ENCODE data around the gene ZNF362. TPM values are rescaled to one million over a fixed set of nuclear protein-coding genes. Genes with fewer than 3 reads are reported as not detected.

The ZNF362 gene
- total and polyA plus RNA-seq, 2 of the 13 experiments (the other 11 are each of a cell fraction or from before 2014, with no cell fraction given), result 8.3 to 14.2 TPM

DNA sequence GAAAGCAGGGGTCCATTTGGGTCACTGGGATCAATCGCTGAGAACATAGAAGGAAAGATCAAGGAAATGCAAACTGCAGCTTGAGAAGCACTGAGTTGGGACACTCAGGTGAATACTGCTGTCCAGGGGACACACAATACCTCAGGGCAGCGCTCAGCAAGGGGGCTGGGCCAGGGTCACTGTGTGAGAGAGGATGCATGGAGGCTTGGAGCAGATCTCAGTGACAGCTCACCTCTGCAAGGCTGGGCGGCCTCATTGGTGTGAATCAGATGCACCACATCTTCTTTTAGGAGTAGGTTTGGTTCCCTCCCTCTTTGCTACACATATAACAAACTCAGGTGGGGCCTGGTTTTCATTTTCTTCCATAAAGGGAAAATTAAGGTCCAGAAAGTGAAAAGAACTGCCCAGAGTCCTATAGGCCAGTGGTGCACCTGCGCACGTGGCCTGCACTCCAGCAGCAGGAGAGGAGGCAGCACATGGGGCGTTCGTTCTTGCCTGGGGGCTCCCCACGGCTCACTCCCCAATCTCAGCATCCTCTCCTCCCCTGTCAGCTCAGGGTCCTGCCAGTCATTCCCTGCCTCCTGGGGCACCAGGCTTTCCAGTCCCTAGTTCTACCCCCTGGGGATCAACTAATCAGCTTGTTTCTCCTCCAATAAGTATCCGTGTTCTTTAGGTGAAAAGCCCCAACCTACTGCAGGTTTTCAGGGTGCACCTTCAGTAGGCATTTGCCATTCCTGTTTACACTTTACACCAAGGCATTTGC is 63.1 kb downstream of the ZNF362 start:
- Histone ChIP-seq H3K4me3 (replicated peaks in 1 of 3; ENCODE audit: insufficient read depth in 1 of 3, low read depth in 2 of 3, low read length in 3 of 3) (no peak overlapping the region), H3K27me3 (ENCODE audit: control insufficient read depth in 1 of 2, insufficient read depth in 2 of 2, low read length in 2 of 2) (peaks cover 6 to 33% of the 10 kb centered on the region in 2 experiments; a peak in 4 of 5 replicates), H2AFZ (ENCODE audit: low read length) (no peak overlapping the region), H3K36me3 (replicated peaks in 1 of 2; ENCODE audit: control insufficient read depth in 1 of 2, insufficient read depth in 2 of 2, low read length in 2 of 2) (peaks cover 12 to 16% of the 10 kb centered on the region in 2 experiments; a peak in 4 of 5 replicates), H3K79me2 (ENCODE audit: insufficient read depth, low read length) (no peaks in the 10 kb centered on the region), H3K4me2 (ENCODE audit: low read depth, low read length) (no peak overlapping the region), H3K27ac (ENCODE audit: extremely low read length, insufficient read depth, low read length) (no peak overlapping the region), H4K20me1 (ENCODE audit: insufficient read depth, low read length) (peaks cover 15% of the 10 kb centered on the region; the same call in 1 of the 2 replicates), H3K9ac (ENCODE audit: insufficient read depth, low read depth, low read length) (no peak overlapping the region), H3K4me1 (ENCODE audit: insufficient read depth, low read length) (peaks cover 5% of the 10 kb centered on the region), H3K9me3 (ENCODE audit: low read length) (no peaks in the 10 kb centered on the region)
- ATAC-seq, result peak; percentile 20; the same call in 2 of the 3 replicates
- intact Hi-C loops (cut with micrococcal nuclease; ENCODE audit: unreplicated experiment) (no loop called here), in situ Hi-C loops (cut with HindIII; ENCODE audit: extremely low pct_ligation_motif_present, low pct_unique_long_range_greater_than_20kb) (no loop called here)
- no peak for DNase-seq (ENCODE audit: low spot score)
- POLR2A ChIA-PET, result no interaction called here
- no TSS peak for BruUV-seq (replicated peaks)
- no peak for FAIRE-seq
- WGBS (ENCODE audit: low lambda C conversion rate), result 43% methylated on average over 7 of the region's 9 CpGs
- CTCF ChIA-PET (ENCODE audit: low intra/inter-chr PET ratio, low total read pairs), result no interaction called here
- TF ChIP-seq DPF2 (CRISPR knock-in tag; IDR thresholded peaks at IDR 0.05; ENCODE audit: borderline replicate concordance, low read depth) (no peak), ZFP36L2 (CRISPR knock-in tag; IDR thresholded peaks at IDR 0.05) (no peak), ATF7-NPFF (CRISPR knock-in tag; IDR thresholded peaks at IDR 0.05; ENCODE audit: low read depth) (no peak), PAF1 (CRISPR knock-in tag; IDR thresholded peaks at IDR 0.05) (no peak), CBX1 (IDR thresholded peaks at IDR 0.05; ENCODE audit: low read depth) (no peak), ZNF101 (CRISPR knock-in tag; IDR thresholded peaks at IDR 0.05; ENCODE audit: borderline replicate concordance, low read depth) (no peak)
- TF ChIP-seq, protein P1, sequence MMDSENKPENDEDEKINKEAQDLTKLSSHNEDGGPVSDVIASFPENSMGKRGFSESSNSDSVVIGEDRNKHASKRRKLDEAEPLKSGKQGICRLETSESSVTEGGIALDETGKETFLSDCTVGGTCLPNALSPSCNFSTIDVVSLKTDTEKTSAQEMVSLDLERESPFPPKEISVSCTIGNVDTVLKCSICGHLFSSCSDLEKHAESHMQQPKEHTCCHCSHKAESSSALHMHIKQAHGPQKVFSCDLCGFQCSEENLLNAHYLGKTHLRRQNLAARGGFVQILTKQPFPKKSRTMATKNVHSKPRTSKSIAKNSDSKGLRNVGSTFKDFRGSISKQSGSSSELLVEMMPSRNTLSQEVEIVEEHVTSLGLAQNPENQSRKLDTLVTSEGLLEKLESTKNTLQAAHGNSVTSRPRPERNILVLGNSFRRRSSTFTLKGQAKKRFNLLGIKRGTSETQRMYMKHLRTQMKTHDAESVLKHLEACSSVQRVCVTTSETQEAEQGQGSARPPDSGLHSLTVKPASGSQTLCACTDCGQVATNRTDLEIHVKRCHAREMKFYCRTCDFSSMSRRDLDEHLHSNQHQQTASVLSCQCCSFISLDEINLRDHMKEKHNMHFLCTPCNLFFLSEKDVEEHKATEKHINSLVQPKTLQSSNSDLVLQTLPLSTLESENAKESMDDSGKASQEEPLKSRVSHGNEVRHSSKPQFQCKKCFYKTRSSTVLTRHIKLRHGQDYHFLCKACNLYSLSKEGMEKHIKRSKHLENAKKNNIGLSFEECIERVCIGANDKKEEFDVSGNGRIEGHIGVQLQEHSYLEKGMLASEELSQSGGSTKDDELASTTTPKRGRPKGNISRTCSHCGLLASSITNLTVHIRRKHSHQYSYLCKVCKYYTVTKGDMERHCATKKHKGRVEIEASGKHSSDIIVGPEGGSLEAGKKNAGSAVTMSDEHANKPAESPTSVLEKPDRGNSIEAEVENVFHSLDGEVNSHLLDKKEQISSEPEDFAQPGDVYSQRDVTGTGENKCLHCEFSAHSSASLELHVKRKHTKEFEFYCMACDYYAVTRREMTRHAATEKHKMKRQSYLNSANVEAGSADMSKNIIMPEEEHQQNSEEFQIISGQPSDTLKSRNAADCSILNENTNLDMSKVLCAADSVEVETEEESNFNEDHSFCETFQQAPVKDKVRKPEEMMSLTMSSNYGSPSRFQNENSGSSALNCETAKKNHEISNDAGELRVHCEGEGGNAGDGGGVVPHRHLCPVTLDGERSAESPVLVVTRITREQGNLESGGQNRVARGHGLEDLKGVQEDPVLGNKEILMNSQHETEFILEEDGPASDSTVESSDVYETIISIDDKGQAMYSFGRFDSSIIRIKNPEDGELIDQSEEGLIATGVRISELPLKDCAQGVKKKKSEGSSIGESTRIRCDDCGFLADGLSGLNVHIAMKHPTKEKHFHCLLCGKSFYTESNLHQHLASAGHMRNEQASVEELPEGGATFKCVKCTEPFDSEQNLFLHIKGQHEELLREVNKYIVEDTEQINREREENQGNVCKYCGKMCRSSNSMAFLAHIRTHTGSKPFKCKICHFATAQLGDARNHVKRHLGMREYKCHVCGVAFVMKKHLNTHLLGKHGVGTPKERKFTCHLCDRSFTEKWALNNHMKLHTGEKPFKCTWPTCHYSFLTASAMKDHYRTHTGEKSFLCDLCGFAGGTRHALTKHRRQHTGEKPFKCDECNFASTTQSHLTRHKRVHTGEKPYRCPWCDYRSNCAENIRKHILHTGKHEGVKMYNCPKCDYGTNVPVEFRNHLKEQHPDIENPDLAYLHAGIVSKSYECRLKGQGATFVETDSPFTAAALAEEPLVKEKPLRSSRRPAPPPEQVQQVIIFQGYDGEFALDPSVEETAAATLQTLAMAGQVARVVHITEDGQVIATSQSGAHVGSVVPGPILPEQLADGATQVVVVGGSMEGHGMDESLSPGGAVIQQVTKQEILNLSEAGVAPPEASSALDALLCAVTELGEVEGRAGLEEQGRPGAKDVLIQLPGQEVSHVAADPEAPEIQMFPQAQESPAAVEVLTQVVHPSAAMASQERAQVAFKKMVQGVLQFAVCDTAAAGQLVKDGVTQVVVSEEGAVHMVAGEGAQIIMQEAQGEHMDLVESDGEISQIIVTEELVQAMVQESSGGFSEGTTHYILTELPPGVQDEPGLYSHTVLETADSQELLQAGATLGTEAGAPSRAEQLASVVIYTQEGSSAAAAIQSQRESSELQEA (CRISPR knock-in tag; IDR thresholded peaks at IDR 0.05; ENCODE audit: not compliant biosample characterization), result no peak
- TF ChIP-seq, protein P2, sequence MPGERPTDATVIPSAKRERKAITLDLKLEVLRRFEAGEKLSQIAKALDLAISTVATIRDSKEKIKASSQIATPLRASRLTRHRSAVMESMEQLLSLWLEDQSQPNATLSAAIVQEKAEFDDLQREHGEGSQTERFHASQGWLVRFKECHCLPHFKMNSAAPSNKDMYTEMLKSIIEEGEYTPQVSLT (CRISPR knock-in tag; IDR thresholded peaks at IDR 0.05; ENCODE audit: borderline replicate concordance, low read depth), result no peak
- TF ChIP-seq, protein P3, sequence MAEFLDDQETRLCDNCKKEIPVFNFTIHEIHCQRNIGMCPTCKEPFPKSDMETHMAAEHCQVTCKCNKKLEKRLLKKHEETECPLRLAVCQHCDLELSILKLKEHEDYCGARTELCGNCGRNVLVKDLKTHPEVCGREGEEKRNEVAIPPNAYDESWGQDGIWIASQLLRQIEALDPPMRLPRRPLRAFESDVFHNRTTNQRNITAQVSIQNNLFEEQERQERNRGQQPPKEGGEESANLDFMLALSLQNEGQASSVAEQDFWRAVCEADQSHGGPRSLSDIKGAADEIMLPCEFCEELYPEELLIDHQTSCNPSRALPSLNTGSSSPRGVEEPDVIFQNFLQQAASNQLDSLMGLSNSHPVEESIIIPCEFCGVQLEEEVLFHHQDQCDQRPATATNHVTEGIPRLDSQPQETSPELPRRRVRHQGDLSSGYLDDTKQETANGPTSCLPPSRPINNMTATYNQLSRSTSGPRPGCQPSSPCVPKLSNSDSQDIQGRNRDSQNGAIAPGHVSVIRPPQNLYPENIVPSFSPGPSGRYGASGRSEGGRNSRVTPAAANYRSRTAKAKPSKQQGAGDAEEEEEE (CRISPR knock-in tag; IDR thresholded peaks at IDR 0.05; ENCODE audit: borderline replicate concordance), result no peak
- TF ChIP-seq, protein P4, sequence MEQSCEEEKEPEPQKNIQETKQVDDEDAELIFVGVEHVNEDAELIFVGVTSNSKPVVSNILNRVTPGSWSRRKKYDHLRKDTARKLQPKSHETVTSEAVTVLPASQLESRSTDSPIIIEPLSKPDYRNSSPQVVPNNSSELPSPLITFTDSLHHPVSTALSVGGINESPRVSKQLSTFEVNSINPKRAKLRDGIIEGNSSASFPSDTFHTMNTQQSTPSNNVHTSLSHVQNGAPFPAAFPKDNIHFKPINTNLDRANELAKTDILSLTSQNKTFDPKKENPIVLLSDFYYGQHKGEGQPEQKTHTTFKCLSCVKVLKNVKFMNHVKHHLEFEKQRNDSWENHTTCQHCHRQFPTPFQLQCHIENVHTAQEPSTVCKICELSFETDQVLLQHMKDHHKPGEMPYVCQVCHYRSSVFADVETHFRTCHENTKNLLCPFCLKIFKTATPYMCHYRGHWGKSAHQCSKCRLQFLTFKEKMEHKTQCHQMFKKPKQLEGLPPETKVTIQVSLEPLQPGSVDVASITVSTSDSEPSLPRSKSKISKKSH (CRISPR knock-in tag; IDR thresholded peaks at IDR 0.05; ENCODE audit: borderline replicate concordance), result no peak

Measured in HepG2 (cell line).